ENCODE measurements around the gene RAD50.
"Not testable (repeated sequence)": the region's sequence is repeated elsewhere in the genome, so short reads cannot be mapped to it uniquely, and the experiment has no call there.

Gene RAD50

DNA sequence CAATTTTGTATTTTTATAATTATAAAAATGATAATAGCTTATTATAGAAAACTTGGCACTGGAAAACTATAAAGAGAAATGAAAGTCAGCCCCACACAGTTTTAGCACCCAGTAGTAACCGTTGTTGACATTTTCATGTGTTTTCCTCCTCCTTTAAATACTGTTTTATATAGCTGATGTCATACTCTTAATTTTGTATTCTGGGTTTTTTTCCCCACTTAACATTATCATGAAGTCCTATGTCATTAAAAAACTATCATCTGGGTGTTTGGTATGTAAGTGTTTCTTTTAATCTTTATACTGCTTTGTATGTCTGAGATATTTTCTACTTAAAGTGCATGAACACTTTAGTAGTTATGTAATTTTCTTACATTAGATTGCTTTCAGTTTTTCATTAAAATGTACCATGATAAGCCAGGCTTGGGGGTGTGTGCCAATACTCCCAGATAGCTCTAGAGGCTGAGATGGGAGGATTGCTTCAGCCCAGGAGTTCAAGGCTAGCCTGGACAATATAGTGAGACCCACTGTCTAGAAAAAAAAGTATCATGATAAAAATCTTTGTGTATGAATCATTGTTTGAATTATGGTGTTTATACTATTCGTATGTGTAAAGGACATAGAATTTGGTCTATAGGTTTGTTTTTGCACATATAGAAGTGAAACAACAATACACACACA, 2.7 kb downstream of the RAD50 start:
- no peak for DNase-seq

DNA sequence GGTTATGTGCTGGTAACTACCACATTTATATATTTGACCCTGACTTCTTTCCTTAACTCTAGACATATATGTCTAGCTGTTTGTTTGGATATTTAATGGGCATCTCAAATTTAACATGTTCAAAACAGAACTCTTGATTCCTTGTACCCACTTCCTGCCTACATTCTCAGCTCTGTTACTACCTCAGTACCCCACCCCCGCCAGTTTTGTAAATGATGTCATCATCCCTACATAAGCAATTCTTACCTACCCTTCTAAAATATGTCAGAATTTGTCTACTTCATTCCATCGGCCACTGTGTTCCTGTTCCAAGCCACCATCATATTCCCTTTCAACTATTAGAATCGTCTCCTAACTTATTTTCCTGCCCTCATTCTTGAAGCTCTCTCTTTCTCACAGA, 4.8 kb downstream of the RAD50 start:
- no peak for DNase-seq

DNA sequence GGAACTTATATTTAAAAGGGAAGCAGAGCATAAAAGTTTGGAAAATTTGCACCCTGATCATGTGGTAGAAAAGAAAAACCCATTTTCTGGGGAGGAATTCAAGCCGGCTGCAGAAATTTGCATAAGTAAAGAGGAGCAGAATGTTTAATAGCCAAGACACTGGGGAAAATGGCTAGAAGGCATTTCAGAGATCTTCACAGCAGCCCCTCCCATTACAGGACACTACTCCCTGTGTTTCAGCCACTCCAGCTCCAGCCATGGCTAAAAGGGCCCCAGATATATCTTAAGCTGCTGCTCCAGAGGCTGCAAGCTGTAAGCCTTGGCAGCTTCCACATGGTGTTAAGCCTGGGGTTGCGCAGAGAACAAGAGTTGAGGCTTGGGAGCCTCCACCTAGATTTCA, 7.8 kb downstream of the RAD50 start:
- DNase-seq: not testable (repeated sequence)

DNA sequence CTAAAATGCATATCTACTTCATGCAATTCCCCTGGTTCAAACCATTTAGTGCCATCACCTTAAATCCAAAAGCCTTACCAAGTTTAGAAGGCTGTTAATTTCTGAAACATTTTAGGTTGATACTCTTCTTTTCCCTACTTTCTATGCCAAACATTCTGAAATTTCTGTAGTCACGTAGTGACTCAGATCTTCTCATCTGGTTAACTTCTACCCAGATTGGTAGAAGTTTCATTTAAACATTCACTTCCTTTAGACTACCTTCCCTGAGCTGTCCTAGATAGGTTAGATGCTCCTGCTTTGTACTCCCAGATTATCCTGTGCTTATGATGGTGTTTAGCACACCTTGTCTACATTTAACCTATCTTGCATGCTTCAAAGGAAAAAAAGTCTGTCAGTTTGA, 9.9 kb downstream of the RAD50 start:
- DNase-seq: no peak

DNA sequence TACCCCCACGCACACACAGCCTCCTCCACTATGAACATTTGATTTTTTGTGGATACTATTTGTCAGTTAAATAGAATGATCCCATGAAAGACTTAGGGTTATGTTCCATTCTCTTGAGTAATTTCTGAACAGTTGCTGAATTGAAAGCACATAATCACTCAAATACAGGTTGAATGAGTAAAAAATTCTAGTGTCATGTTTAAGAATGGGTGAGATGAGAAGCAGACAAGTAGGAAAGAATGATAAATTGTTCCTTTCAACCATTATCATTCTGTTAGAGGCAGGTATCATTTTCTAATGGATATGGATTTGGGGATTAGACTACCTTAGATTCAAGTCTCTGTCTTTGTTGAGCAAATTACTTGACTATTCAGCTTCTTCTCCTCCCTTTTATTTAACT, 19.3 kb downstream of the RAD50 start:
- no peak for DNase-seq

DNA sequence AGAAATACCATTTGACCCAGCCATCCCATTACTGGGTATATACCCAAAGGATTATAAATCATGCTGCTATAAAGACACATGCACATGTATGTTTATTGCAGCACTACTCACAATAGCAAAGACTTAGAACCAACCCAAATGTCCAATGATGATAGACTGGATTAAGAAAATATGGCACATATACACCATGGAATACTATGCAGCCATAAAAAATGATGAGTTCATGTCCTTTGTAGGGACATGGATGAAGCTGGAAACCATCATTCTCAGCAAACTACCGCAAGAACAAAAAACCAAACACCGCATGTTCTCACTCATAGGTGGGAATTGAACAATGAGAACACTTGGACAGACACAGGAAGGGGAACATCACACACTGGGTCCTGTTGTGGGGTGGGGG, 27.8 kb downstream of the RAD50 start:
- not testable (repeated sequence) for DNase-seq

DNA sequence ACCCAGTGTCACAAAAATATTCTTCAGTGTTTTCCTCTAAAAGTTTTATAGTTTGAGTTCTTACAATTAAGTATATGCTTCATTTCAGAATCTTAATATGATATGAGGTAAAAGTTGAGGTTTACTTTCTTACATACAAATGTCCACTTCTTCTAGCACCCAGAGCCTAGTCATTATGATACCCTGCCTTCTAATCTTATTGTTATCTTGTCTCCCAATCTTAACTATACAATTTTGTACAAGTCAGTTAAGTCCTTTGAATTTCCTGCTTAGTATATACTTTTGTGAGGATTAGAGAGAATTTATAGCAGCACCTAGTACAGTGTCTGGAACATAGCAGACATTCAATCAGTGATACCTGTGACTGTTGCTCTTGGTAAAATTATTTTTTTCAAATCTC, 29.3 kb downstream of the RAD50 start:
- no peak for DNase-seq

DNA sequence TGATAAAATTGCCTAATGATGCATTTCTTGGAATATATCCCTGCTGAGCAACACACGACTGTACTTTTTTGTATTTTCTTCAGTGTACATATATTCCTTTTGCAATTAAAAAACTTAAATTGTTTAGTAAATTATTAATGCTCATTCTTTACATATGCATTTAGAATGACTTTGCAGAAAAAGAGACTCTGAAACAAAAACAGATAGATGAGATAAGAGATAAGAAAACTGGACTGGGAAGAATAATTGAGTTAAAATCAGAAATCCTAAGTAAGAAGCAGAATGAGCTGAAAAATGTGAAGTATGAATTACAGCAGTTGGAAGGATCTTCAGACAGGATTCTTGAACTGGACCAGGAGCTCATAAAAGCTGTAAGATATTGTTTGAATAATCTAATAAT, 32.7 kb downstream of the RAD50 start:
- no peak for DNase-seq

DNA sequence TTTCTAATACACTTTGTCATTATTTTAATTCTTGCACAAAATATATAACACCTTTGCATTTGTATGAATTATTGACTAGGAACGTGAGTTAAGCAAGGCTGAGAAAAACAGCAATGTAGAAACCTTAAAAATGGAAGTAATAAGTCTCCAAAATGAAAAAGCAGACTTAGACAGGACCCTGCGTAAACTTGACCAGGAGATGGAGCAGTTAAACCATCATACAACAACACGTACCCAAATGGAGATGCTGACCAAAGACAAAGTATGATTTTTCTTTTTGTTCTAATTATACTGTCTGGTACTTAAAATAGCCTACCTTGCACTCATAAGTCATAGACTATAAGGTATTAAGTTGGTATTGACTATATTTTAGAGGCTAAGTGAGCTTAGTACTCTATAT, 34.4 kb downstream of the RAD50 start:
- no peak for DNase-seq

DNA sequence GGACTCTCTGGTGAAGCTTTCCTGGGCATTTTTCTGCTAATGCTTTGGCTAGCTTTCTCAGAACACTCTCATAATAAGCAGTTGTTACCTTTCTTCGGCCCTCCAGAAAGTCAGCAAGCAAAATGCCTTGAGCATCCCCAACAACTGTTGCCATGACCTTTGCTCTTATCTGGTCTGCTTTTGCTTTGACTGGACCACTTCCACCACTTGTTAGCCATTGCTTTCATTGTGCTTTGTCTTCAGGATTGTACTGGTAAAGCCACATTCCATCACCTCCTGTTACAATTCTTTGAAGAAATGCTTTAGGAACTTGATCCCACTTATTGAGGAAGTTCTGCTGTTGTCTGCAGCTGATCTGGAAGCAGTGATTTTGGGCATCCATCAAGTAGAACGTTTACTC, 35.7 kb downstream of the RAD50 start:
- DNase-seq: no peak

DNA sequence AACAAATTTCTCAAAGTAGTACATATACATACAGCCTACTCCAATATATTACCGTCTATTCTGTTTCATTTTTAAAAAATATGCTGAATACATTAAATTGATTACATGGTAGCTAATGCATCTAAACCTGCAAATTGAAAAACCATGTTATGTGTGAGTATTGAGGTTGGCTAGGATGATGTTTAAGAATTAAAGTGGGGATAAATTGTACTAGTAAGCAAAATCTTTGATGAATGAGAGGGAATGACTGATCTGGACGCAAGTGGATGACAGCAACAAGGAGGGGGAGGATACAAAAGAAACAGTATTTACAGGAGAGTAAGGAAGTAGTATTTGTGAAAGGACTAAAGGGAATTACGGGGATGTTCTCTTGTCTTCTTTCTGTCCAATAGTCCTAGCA, 37.4 kb downstream of the RAD50 start:
- no peak for DNase-seq

DNA sequence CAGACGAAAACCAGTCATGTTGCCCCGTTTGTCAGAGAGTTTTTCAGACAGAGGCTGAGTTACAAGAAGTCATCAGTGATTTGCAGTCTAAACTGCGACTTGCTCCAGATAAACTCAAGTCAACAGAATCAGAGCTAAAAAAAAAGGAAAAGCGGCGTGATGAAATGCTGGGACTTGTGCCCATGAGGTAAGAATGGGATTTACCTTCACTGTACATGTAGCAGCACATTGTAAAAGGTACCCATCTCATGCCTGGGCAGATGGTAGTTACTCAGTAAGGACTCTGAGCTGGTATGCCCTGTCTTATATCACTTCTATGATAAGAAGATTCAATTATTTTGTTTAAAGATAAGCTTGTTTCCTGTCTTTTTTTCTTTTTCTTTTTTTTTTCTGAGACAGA, 38.8 kb downstream of the RAD50 start:
- DNase-seq: no peak

DNA sequence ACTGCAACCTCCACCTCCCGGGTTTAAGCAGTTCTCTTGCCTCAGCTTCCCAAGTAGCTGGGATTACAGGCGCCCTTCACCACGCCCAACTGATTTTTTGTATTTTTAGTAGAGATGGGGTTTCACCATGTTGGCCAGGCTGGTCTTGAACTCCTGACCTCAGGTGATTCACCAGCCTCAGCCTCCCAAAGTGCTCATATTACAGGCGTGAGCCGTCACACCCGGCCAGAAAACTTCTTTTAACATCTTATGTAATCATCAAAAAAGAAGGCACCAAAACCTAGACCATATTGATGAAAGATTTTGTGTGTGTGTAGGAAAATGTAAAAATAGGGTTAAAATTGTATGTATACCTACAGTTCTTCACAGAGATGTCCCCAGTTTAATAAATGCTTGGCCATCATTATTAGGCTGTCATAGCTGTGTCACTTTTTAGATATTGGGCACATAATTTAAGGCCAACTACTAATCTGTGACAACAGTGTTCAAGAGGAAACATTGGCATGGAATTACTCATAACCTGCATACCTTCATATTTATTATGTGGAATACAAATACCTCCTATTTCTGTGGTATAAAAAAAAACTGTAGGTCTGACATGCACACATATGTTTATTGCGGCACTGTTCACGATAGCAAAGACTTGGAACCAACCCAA, 44.4 kb downstream of the RAD50 start:
- DNase-seq: no peak

DNA sequence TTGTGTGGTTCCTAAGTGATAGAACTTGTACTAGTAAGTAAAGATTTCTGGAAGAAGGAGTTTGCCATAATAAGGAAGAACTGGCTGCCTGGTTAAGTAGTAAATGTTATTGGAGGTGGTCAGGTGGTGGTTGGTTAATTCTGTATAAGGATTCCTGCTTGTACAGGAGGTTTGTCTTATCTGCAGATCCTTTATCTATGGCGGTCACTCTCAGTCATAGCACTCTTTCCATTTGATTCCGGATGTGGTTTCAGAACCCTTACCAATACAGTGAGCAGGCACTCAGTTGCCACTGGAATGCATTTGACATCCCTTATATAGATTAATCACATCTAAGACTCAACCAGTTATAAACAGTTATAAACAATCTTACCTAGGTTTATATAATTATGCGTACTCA, 50.3 kb downstream of the RAD50 start:
- no peak for DNase-seq

DNA sequence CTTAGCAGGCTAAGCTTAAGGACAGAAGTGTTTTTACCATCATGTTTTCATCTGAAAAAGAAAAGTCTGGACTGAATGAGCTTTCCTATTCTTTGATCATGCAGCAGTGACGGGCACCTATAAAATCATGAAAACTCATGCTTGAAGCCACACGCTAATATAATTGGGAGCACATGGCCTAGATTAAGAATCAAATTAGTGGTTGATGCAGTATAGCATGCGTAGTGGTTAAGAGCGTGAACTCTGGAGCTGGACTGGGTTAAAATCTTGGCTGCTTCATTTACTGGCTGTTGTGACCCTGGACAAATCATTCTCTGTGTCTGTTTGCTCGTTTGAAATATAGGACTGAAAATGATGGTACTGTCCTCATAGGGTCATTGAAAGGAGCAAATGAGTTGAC, 51.3 kb downstream of the RAD50 start:
- no peak for DNase-seq

DNA sequence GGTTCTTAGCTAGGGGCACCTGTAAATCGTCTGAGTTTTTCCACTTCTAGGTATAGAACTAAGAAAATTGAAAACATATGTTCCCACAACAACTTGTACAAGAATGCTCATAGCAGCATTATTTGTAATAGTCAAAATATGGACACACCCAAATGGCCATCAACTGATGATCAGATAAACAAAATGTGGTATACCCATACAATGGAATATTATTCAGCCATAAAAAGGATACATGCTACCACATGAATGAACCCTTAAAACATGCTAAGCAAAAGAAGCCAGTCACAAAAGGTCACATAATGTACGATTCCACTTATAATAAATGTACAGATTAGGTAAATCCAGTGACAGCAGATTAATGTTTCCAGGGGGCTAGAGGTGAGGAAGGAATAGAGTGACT, 55.2 kb downstream of the RAD50 start:
- DNase-seq: no peak

DNA sequence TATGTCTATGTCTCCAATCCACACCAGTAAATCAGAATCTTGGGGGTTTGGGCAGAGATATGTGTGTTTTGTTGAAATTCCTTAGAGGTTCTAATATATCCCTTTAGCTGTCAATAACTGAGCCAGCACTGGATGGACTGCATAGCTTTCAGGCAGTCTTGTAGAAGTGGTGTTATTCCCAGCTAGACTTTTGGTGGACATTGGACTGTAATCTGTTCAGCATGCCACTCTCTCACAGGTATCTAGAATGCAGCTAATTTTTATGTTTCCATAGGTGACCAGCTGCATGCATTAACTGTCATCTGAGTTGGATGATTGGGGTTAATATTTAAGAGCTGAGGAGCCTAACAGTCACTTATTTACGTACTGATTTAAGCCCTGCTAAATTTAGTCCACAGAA, 56.1 kb downstream of the RAD50 start:
- no peak for DNase-seq

DNA sequence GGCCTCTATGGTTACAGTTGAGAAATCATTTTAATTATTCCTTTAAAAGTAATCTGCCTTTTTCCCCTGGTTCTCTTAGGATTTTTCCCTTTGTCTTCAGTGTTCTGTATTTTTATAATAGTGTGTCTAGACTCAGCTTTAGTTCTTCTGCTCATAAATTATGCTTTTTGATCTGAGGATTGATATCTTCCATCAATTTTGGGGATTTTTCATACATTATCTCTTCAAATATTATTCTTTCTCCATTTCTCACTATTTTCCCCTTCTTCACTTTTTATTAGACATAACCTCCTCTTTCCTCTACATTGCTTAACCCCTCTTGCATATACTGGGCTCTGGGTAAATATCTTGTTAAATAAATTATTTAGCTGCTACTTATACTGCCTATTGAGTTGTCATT, 64.9 kb downstream of the RAD50 start:
- no peak for DNase-seq

DNA sequence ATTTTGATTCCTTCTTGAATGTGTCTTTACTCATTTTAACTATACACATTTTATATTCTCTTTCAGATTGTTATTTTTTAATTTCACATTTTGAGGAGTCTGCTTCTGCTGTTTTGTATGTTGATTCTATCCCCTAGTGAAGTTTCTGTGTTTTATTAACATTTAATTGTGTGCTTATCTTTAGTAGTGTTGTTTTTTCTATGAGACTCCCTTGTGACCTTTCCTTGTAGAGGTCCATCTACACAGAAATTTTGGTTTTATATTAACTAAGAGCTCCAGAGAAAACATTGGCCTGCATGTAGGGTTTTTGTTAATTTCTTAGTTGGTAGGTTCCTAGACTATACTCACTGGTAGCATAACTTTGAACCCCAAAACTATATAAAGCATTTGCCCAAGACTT, 65.8 kb downstream of the RAD50 start:
- no peak for DNase-seq

DNA sequence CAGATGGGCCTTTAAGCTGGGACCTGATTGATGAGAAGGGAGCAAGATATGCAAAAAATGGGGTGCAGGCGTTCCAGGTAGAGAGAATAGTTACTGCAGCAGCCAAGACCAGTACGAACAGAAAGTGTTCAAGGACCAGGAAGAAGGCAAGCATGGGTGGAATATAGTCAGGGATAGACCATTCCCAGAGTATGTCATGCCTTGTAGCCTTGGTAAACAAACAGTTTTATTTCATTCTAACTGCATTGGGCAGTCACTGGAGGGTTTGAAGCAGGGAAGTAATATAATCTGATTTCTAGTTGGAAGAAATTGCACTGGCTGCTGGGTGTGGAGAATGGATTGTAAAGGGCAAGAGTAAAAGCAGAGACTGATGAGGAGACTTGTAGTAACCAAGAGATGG, 70.7 kb downstream of the RAD50 start:
- DNase-seq: no peak

DNA sequence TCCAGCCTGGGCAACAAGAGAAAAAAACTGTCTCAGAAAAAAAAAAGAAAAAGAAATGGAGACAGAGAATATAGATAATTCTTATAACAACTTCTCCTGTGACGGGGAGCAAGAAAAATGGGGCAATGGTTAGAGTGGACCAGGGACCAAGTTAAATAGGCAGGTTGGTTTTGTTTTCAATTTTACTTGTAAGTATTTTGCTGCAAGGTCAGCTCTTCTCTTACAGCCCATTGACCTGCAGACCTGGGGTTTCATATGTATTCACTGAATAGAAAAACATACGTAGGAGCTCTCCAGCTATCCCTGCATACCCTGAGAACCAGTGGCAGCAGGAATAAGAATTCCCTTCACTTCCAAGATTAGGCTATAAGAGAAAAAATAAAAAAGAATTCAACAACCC, 72.0 kb downstream of the RAD50 start:
- no peak for DNase-seq

DNA sequence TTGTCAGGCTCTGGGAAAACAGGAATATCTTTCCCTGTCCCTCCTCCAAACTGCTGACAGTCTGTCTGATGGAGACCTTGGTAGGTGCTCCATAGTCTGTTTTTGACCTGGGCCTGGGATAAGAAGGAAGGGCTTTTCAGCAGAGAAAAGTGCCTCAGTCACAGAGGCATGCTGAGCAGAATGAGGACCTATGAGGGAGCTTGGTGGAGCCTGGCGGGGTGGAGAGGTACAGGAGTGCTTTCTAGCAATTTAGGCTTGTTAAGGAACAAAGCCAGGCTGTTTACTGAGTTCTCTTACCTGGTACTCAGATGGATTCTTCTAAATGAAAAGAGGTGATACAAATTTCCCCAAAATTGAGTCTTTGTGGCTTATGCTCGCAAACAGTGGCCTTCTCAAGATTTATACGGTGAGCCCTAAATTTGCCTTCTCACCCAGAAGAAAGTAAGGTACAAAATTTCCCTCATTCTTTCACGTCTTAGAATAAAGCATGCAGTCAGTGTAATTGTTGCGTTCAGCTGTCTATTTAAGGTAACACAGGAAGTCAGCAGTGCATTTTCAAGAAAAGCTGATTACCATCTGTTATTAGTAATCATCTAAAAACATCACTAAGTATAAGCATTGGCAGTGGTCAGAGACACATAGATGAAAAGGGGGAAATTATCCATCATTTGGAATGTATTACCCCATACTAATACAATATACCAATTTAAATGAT, 72.6 kb downstream of the RAD50 start:
- no peak for DNase-seq

DNA sequence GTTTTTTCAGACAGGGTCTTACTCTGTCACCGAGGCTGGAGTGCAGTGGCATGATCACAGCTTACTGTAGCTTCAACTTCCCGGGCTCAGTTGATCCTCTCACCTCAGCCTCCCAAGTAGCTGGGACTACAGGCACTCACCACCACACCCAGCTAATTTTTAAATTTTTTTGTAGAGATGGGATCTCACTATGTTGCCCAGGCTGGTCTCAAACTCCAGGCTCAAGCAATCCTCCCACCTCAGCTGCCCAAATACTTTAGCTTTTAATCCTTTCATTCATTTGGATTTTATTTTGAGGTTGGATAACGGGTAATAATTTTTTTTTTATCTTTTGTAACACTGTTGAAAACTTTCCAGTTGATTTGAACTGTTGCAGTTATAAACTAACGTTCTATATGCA, 76.8 kb downstream of the RAD50 start:
- not testable (repeated sequence) for DNase-seq

DNA sequence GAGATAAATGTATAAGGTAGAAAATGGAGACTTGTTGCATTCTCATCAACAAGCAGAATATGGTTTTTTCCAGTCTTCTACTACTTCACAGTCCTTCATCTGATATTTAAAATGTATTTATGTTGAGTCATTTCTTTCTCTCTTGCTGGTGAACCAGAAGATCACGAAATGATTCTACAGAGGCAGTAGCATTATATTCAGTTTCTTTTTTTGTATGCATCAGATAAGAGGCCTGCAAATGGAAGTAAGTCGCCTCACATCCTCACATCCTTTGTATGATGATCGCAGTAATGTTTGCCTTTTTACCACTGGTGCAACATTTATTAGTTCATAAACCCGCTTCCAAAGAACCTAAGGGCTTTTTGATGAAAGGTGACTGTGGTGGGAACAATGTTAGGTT, 79.1 kb downstream of the RAD50 start:
- no peak for DNase-seq

DNA sequence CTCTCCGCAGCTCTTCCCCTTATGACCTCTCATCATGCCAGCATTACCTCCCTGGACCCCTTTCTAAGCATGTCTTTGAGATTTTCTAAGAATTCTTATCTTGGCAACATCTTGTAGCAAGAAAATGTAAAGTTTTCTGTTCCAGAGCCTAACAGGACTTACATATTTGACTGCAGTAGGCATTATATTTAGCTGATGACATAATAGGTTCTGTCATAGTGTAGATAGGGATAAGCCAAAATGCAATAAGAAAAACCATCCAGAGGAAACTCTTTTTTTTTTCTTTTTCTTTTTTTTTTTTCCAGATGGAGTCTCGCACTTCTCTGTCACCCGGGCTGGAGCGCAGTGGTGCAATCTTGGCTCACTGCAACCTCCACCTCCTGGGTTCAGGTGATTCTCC, 80.5 kb downstream of the RAD50 start:
- no peak for DNase-seq
